Muscle layer of duodenum (tissue), 2 donors: ENCODE results near the gene ANKS1B.

ENCODE experiments used
- H3K27ac ChIP-seq: one replicate; pipeline ENCODE4 v1.7.0; 2013; ENCODE audit warnings: mild to moderate bottlenecking, low read length
- H3K27me3 ChIP-seq: one replicate; pipeline ENCODE4 v1.7.0; 2013; ENCODE audit warnings: low read depth, mild to moderate bottlenecking, control low read depth, low read length
- H3K36me3 ChIP-seq, 2 donors: one replicate each; pipeline ENCODE4 v1.7.0; 2013; ENCODE audit warnings: low read length in 2 of 2, control low read depth in 1 of 2, mild to moderate bottlenecking in 1 of 2; ENCODE audit not compliant: insufficient read depth in 2 of 2, control insufficient read depth in 1 of 2
- H3K4me1 ChIP-seq, 2 donors: one replicate each; pipeline ENCODE4 v1.7.0; 2013; ENCODE audit warnings: low read length in 2 of 2, mild to moderate bottlenecking in 2 of 2, control low read depth in 1 of 2, moderate library complexity in 1 of 2; ENCODE audit not compliant: insufficient read depth in 2 of 2, control insufficient read depth in 1 of 2
- H3K4me3 ChIP-seq, 2 donors: one replicate each; pipeline ENCODE4 v1.7.0; 2013; ENCODE audit warnings: low read length in 2 of 2, low read depth in 1 of 2, mild to moderate bottlenecking in 1 of 2
- H3K9me3 ChIP-seq, 2 donors: one replicate each; pipeline ENCODE4 v1.7.0; 2013; ENCODE audit warnings: low read length in 2 of 2, control low read depth in 1 of 2, mild to moderate bottlenecking in 1 of 2; ENCODE audit not compliant: control insufficient read depth in 1 of 2
- donor health status: healthy.

Gene ANKS1B

DNA sequence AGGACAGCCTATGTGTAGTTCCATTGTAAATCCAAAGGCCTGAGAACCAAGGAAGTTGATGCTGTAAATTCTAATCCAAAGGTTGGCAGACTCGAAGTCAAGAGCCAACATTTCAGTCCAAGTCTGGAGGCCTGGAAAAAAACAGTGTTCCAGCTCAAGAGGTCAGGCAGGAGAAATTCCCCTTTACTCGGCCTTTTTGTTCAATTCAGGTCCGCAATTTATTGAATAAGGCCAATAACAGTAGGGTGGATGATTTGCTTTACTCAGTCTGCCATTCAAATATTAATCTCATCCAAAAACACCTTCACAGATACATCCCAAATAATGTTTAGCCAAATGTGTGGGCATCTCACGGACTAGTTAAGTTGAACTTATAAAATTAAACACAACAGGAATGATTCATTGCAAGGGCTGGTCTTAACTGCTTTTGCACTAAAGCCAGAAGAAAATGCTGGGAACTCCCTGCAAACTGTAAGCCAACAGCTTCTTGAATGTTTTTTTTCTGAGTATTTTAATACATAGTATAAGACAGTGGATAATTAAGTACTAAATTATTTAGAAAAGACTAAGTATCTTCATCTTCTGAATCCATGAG, 534.6 kb downstream of the ANKS1B start:
- Histone ChIP-seq H3K4me3 (no peak overlapping the region), H3K36me3 (no peaks in the 10 kb centered on the region), H3K4me1 (peaks cover 0 to 4% of the 10 kb centered on the region in 2 donors), H3K9me3 (no peaks in the 10 kb centered on the region), H3K27me3 (no peaks in the 10 kb centered on the region), H3K27ac (no peak overlapping the region)

DNA sequence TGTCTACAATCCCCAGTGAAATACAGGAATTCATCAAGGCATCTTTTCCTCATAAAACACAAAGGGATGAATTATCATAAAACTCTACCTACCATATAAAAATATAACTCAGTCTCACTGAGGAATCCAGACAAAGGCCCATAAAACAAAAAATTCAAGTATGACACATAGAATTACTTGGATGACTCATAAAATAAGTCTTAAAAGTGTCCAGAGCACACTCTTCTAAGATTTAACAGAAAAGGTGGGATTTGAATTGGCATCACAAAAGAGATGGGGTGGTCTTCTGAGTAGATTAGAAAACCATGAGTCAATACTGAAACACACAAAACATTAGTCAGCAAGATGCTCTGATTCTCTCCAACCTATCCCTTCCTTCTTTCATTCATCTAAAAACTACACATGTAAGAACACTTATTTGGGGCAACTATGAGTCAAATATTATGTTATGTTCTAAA, 539.8 kb downstream of the ANKS1B start:
- Histone ChIP-seq H3K27ac (no peak overlapping the region), H3K4me1 (no peaks in the 10 kb centered on the region), H3K9me3 (no peaks in the 10 kb centered on the region), H3K36me3 (no peaks in the 10 kb centered on the region), H3K27me3 (no peaks in the 10 kb centered on the region), H3K4me3 (no peak overlapping the region)

DNA sequence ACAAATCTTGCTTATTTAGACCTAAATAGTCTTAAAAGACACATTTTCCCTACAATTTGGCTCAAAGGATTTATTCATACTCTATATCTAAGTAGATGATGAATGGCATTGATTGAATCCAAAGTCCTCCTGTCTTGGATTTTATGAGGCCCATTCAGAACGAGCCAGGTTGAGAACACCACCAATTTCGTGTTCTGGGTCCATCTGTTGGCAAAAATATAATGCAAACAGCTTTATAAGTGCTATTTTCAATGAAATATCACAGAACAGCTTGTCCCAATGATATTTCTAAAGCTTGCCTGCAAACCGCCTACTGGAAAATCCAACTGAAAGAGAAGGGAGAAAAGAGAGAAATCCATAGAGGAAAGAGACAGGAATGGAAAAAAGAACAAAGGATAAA, 542.0 kb downstream of the ANKS1B start:
- Histone ChIP-seq H3K9me3 (no peaks in the 10 kb centered on the region), H3K27me3 (no peaks in the 10 kb centered on the region), H3K36me3 (no peaks in the 10 kb centered on the region), H3K27ac (no peak overlapping the region), H3K4me3 (no peak overlapping the region), H3K4me1 (no peaks in the 10 kb centered on the region)

DNA sequence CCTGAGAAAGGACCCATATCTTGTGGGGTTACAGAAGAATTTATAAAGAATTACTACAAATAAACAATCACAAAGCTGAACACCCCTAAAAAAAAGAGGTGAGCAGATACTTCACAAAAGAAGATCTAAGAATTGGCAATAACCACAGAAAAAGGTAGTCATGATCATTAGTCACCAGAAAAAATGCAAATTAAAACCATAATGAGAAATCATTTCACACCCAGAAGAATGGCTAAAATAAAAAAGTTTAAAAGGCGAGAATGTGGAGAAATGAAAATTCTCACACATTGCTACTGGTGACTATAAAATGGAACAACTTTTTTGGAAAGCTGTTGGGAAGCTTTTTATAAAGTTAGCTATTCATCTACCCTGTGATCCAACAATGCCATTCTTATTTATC, 545.3 kb downstream of the ANKS1B start:
- Histone ChIP-seq H3K9me3 (no peaks in the 10 kb centered on the region), H3K36me3 (no peaks in the 10 kb centered on the region), H3K27me3 (no peaks in the 10 kb centered on the region), H3K4me3 (no peak overlapping the region), H3K4me1 (no peaks in the 10 kb centered on the region), H3K27ac (no peak overlapping the region)

DNA sequence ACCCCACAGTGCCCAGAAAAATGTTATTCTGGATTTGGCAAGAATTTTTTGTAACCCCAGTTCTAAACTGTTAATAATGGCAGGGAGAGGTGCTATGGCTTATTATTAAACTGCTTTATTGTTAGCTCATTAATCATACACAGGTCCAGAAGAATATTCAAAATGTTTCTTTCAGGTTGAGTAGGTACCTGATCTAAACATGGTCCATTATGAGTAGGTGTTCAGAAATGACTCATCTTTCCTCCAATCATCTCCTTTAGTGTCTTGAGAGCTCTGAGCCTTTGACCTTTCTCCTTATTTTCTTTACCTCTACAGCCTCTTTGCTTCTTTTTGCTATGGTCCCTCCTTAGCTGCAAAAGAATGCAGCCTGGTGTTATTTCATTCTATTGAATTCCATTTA, 548.2 kb downstream of the ANKS1B start:
- Histone ChIP-seq H3K27ac (no peak overlapping the region), H3K4me3 (no peak overlapping the region), H3K4me1 (no peaks in the 10 kb centered on the region), H3K27me3 (no peaks in the 10 kb centered on the region), H3K36me3 (no peaks in the 10 kb centered on the region), H3K9me3 (no peaks in the 10 kb centered on the region)

DNA sequence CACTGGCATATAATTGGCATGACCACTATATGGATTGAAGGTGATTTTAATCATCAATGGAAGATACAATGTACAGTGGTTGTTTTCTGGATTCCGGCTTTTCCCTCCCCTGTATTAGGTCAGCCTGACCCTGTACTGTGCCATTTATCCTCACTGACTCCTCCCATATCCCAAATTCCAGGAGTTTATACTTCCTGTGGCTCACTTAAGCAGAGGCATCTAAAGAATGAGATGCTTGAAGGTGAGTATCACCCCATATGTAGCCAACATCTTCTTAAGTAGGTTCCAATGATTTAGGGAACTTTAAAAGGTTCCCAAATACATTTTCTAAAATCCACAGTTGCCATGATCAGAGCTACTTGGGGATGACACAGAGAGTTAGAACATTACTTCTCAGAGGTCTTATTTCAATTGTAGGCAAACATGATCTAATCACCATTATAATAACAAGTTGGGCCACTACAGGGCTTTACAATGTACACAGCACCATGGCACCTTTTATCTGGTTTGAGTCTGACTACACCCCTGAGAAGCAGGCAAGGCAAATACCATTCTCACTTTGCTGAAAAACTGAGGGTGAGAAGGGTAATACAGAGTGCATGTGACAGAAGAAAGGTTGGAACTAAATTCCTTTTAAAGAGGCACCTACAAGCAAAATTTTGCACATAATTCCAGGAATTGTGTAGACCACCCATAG, 549.5 kb downstream of the ANKS1B start:
- no peaks in the 10 kb centered on the region for H3K4me1 ChIP-seq
- no peaks in the 10 kb centered on the region for H3K27me3 ChIP-seq
- no peaks in the 10 kb centered on the region for H3K36me3 ChIP-seq
- no peaks in the 10 kb centered on the region for H3K9me3 ChIP-seq
- no peak overlapping the region for H3K4me3 ChIP-seq
- H3K27ac ChIP-seq: no peak overlapping the region

DNA sequence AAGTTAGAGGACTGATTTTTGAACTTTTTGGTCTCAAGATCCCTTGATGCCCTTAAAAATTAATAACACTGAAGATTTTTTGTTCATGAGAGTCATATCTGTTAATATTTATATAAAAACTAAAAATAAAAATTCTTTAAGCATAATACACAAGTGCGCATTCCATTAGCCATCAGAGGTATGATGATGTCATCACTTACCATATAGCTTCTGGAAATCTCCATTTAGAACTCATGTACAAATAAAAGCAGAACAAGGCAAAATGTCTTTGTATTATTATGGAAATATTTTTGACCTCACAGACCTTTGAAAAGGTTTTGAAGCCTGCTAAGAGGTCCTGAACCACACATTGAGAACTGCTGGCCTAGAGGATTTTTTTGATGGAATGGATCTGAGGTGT, 551.6 kb downstream of the ANKS1B start:
- Histone ChIP-seq H3K4me3 (no peak overlapping the region), H3K9me3 (no peaks in the 10 kb centered on the region)

DNA sequence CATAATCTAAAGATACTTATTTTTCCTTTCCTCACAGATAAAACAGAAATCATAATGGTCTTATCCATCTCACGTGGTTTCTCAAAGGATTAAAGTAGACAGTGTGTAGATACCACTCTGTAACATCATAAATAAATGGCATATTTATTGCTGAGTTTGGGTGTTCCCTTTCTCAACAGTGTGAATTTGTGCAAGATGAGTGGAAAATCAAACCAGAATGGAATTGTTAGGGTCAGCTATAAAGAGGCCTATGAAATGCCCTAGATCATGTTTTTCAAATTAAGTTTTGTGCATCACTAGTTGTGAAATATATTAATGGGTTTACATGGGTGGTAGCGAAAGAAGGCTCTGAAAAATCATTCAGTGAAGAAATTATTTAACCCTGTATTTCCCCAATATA, 553.5 kb downstream of the ANKS1B start:
- Histone ChIP-seq H3K4me3 (no peak overlapping the region), H3K27me3 (no peaks in the 10 kb centered on the region), H3K4me1 (no peaks in the 10 kb centered on the region), H3K27ac (no peak overlapping the region), H3K9me3 (no peaks in the 10 kb centered on the region), H3K36me3 (no peaks in the 10 kb centered on the region)

More for the DNA sequence above, 551.6 kb downstream of the ANKS1B start:
- no peaks in the 10 kb centered on the region for H3K4me1 ChIP-seq
- H3K27ac ChIP-seq: no peak overlapping the region
- no peaks in the 10 kb centered on the region for H3K27me3 ChIP-seq
- H3K36me3 ChIP-seq: no peaks in the 10 kb centered on the region

DNA sequence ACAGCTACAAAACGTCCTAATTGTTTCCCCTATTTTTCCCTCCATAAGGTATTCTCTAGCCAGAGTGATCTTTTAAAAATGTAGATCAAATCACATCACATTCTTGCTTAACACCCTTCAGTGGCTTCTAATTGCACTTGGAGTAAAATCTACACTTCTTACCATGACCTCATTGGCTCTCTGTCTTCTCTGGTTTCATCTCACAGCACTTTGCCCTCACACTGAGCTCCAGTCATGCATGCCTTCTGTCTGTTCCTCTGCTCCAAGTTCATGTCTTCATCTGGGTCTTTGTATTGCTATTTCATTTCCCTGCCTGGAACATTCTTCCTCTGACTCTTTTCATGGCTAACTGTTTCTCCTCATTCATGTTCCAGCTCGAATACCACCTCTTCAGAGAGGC, 557.6 kb downstream of the ANKS1B start:
- H3K27ac ChIP-seq: no peak overlapping the region

DNA sequence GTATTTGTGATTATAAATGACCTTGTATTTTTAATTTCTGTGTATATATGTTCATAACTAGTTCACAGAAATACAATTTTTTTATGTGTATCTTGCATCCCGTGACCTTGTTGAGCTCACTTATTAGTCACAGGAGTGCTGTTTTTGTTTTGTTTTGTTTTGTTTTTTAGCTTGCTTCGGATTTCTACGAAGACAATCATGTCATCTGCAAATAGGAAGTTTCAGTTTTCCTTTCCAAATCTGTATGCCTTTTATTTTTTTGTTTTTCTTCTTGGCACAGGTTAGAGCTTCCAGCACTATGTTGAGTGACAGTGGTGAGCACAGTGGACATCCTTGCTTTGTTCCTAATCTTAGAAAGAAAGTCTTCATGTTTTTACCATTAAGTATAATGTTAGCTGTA, 566.4 kb downstream of the ANKS1B start:
- no peak overlapping the region for H3K27ac ChIP-seq
- H3K36me3 ChIP-seq: no peaks in the 10 kb centered on the region
- peaks cover 0 to 5% of the 10 kb centered on the region in 2 donors for H3K9me3 ChIP-seq
- no peak overlapping the region for H3K4me3 ChIP-seq
- H3K27me3 ChIP-seq: no peaks in the 10 kb centered on the region
- H3K4me1 ChIP-seq: no peaks in the 10 kb centered on the region

More for the DNA sequence above, 557.6 kb downstream of the ANKS1B start:
- Histone ChIP-seq H3K9me3 (no peaks in the 10 kb centered on the region), H3K27me3 (no peaks in the 10 kb centered on the region), H3K36me3 (no peaks in the 10 kb centered on the region), H3K4me1 (no peaks in the 10 kb centered on the region), H3K4me3 (no peak overlapping the region)

DNA sequence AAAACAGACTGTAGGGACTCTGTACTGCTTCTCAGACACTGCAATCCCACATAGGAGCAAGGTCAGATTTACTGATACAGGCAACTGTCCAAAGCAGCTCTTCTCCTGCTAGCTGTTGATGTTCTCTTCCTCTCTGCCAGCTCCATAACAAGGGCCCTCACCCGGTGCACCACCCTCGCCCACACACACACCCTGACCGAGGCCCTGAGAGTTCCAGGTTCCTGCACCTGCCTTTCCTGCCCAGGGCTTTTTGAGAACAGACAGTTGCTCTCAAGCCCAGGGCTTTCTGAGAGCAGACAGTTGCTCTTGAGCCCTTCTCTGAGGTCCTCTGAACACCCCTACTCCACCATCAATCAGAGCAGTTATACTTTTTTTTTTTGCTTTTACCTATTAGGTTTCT, 571.0 kb downstream of the ANKS1B start:
- Histone ChIP-seq H3K27ac (no peak overlapping the region), H3K4me1 (no peaks in the 10 kb centered on the region), H3K4me3 (no peak overlapping the region), H3K9me3 (peaks cover 0 to 5% of the 10 kb centered on the region in 2 donors), H3K27me3 (no peaks in the 10 kb centered on the region), H3K36me3 (no peaks in the 10 kb centered on the region)

DNA sequence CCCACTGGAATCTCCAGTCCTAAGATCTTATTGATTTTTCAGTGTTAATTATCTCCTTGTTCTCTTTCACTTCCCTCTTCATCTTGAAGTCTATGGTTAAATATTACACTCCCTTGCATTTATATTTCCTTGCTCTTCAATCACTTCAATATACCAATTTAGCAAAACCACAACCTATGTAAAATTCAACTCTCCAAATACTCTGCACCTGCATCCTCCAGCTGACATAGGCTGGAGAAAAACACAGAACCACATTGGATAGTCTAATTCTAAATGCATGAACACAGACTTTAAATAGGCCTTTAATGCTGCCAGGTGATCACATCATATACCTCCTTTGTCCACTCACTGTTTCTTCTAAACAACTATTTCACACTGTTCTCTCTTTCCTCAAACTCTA, 591.0 kb downstream of the ANKS1B start:
- no peaks in the 10 kb centered on the region for H3K4me1 ChIP-seq

More for the DNA sequence above, 591.0 kb downstream of the ANKS1B start:
- H3K27me3 ChIP-seq: no peaks in the 10 kb centered on the region
- no peak overlapping the region for H3K4me3 ChIP-seq
- no peaks in the 10 kb centered on the region for H3K36me3 ChIP-seq
- H3K9me3 ChIP-seq: no peaks in the 10 kb centered on the region
- H3K27ac ChIP-seq: no peak overlapping the region
